ENCODE measurements around the gene NUP93.

The NUP93 gene

DNA sequence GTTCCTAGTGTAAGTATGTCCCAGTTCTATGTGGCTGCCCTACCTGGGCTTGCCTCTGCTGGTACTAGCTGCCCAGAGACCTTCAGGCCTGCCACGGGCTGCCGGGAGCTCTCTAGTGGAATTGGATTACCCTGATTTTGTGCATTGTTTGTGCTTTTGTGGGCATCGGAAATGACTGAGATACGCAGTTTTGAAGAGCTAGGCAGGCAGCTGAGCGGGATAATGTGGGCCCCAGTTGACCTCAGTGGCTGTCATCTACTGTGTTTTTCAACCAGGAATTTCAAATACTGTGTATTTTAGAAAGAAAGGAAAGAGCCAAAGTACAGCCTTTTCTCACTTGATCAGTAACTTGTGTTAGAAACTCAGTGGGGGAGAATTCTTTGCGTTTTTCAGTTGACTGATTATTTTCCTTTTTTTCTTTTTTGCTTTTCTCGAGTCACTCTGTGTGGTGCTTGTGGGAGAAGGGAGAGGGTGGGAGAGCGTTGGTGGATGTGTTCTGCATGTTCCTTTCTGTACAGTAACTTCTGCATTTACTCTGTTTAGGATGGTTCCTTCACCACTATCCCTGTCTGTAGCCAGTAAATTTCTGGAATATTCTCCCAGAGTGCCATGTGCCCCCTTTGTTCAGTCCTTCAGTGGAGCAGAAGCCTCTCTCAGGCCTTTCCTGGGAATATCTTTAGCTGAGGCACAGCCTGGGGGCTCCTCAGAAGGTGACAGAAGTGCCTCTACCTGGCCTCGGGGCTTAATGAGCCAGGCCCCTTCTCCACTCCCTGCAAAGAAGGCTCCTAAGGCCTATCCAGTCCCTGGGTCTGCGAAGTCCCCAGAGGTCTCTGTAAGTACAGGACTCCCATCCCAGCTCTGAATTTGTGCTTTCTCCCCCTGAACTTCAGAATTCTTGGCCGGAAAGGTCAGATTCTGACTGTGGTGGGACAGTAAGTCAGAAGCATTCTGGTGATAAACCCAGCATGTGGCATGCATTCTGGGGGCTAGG lies 120.1 kb downstream of the NUP93 start:
- TF ChIP-seq, protein P1, sequence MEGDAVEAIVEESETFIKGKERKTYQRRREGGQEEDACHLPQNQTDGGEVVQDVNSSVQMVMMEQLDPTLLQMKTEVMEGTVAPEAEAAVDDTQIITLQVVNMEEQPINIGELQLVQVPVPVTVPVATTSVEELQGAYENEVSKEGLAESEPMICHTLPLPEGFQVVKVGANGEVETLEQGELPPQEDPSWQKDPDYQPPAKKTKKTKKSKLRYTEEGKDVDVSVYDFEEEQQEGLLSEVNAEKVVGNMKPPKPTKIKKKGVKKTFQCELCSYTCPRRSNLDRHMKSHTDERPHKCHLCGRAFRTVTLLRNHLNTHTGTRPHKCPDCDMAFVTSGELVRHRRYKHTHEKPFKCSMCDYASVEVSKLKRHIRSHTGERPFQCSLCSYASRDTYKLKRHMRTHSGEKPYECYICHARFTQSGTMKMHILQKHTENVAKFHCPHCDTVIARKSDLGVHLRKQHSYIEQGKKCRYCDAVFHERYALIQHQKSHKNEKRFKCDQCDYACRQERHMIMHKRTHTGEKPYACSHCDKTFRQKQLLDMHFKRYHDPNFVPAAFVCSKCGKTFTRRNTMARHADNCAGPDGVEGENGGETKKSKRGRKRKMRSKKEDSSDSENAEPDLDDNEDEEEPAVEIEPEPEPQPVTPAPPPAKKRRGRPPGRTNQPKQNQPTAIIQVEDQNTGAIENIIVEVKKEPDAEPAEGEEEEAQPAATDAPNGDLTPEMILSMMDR (IDR thresholded peaks at IDR 0.05; ENCODE audit: low read depth, low read length), result no peak
- no peak for DNase-seq (ENCODE audit: extremely low read depth, low read depth)

DNA sequence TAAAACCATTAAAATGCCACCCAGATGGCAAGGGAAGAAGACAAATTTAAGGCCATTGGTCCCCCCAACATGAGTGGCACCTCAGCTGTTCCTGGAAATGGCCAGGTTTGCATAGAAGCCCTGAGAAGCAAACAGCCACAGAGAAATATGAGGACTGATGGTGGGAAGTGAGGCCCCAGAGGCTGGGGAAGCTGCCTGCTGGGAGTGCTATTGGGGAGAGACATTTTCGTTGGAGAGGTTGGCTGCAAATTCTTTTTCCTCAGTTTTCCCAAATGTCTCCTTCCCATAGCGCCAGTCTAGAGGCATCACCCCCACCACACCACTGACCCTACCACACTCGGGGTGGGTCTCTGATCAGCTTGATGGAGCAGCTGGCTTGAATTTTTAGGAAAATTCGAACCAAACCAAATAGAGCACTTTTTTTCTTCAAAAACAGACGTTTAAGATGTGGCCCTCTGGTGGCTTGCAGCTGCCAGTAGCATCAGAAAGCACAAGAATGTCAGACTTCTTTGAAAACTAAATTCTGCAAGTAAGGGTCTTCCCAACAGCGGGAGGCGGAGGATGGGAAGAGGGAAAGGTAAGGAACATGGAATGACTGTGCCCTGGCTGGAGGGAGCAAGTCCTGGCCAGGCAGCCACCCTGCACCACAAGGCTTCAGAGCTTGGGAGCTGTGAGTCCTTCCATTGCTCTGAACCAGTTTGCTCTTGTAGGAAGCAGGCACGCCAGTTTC lies 121.9 kb downstream of the NUP93 start:
- TF ChIP-seq, protein P1 (IDR thresholded peaks at IDR 0.05; ENCODE audit: low read depth, low read length), result peak; percentile 65
- no peak for DNase-seq (ENCODE audit: extremely low read depth, low read depth)

DNA sequence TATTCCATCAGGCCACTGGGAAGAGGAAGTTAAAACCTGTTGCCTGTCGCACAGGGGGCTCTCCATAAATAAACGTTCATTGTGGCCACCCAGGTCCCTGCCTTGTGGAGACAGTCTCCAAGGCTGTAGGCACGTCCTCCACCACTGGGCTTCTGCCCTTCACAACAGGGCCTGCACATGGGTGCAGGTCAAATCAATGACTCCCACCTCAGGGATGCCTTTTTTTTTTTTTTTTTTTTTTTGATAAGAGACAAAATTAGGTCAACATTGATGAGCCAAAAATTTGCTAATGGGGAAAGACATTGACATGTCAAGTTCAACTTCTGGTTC lies 122.4 kb downstream of the NUP93 start:
- no peak for DNase-seq (ENCODE audit: extremely low read depth, low read depth)
- TF ChIP-seq, protein P1 (IDR thresholded peaks at IDR 0.05; ENCODE audit: low read depth, low read length), result no peak

DNA sequence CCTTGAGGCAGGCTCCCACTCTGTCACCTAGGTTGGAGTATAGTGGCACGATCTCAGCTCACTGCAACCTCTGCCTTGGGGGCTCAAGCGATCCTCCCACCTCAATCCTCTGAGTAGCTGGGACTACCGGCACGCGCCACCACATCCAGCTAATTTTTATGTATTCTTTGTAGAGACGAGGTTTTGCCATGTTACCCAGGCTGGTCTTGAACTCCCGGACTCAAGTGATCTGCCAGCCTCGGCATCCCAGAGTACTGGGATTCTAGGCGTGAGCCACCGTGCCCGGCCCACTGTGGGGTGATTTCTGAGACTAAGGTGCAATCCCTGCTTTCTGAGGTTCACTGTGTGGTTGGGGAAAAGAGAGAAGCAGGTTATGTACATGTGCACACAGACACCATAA lies 123.0 kb downstream of the NUP93 start:
- DNase-seq (ENCODE audit: extremely low read depth, low read depth), result no peak
- TF ChIP-seq, protein P1 (IDR thresholded peaks at IDR 0.05; ENCODE audit: low read depth, low read length), result no peak

DNA sequence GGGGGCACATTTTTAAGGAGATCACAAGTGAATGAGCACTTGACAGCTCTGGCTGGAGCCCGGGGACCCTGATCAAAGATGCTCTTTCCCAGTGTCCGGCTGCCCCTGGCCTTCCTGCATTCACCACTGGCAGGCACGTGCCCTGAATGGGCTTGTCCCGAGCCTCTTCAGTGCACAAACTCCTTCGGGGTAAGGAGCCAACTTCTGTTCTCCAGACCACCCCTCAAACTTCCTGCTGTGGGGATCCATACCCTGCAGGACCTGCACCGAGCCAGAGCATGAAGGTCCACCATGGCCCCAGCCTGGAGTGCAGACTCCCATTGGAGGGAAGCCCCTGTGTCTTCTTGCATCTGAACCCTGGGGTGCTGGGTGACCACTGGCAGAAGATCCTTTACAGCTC lies 125.3 kb downstream of the NUP93 start:
- DNase-seq (ENCODE audit: extremely low read depth, low read depth), result no peak

DNA sequence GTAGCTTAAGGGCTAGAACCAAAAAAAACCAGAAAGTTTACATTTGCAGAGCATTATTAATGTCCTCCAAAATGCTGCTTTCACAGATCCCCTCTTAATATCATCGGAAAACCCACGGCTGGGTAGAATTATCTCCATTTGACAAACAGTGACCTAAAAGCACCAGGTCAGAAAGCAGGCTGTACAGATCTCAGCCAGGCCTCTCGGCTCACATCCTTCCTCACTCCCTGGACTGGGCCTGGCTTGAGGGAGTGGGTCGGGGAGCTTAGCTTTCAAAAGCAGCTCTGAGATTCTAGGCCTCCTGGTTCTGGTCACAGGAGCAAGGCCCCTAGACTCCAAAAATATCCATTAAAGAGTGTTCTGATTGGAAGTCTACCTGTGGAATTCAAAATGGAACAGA lies 126.0 kb downstream of the NUP93 start:
- no peak for DNase-seq (ENCODE audit: extremely low read depth, low read depth)
- TF ChIP-seq, protein P1 (IDR thresholded peaks at IDR 0.05; ENCODE audit: low read depth, low read length), result no peak

More for the DNA sequence above, 125.3 kb downstream of the NUP93 start:
- TF ChIP-seq, protein P1 (IDR thresholded peaks at IDR 0.05; ENCODE audit: low read depth, low read length), result no peak

Data from AG09319 (cell line).